Activated T-cell treated with anti-CD3 and anti-CD28 coated beads for 24 hours (primary cell): ENCODE measurements around the gene ISLR2.
"Not testable (repeated sequence)": the region's sequence is repeated elsewhere in the genome, so short reads cannot be mapped to it uniquely, and the experiment has no call there.

Source experiments
- DNase-seq: peaks from one replicate; pipeline ENCODE4 v3.0.0-alpha.2; 2020; ENCODE audit warnings: low read depth

Gene ISLR2

GRCh38 chr15:74156678-74157411 is 26.5 kb downstream of the ISLR2 start:
- DNase-seq: no peak

- no peak for DNase-seq
Measured at GRCh38 chr15:74157868-74158827, 27.8 kb downstream of the ISLR2 start.

GRCh38 chr15:74158855-74159650 is 28.7 kb downstream of the ISLR2 start:
- no peak for DNase-seq

- DNase-seq: no peak
Measured at GRCh38 chr15:74159773-74160172, 29.4 kb downstream of the ISLR2 start.

GRCh38 chr15:74160390-74160789 is 30.0 kb downstream of the ISLR2 start:
- not testable (repeated sequence) for DNase-seq

- not testable (repeated sequence) for DNase-seq
Measured at GRCh38 chr15:74162195-74162536, 31.8 kb downstream of the ISLR2 start.

GRCh38 chr15:74165461-74165860 is 35.1 kb downstream of the ISLR2 start:
- no peak for DNase-seq

GRCh38 chr15:74167891-74168331 is 37.5 kb downstream of the ISLR2 start:
- no peak for DNase-seq

- no peak for DNase-seq
Measured at GRCh38 chr15:74168711-74169126, 38.3 kb downstream of the ISLR2 start.

- no peak for DNase-seq
Measured at GRCh38 chr15:74170071-74170844, 39.9 kb downstream of the ISLR2 start.

- no peak for DNase-seq
Measured at GRCh38 chr15:74170875-74171578, 40.6 kb downstream of the ISLR2 start.

- no peak for DNase-seq
Measured at GRCh38 chr15:74171965-74172541, 41.7 kb downstream of the ISLR2 start.

- DNase-seq: no peak
Measured at GRCh38 chr15:74172701-74173379, 42.5 kb downstream of the ISLR2 start.

- no peak for DNase-seq
Measured at GRCh38 chr15:74173380-74174218, 43.2 kb downstream of the ISLR2 start, which contains the start of gene ISLR. Gene ISLR, plus strand, starts transcription at chr15:74173710. Its CDS starts 1,149 bp downstream, at chr15:74174859.

GRCh38 chr15:74174219-74174957 is 44.0 kb downstream of the ISLR2 start:
- no peak for DNase-seq

- DNase-seq: no peak
Measured at GRCh38 chr15:74174958-74175253, 44.5 kb downstream of the ISLR2 start.

GRCh38 chr15:74175271-74176191 is 45.1 kb downstream of the ISLR2 start:
- no peak for DNase-seq
